Loucy (cell line): ENCODE results near the gene COL6A1.

Source experiments
- H2AFZ ChIP-seq: fragments of 200-600 bp; sonication (generic); 2 replicates; pipeline ENCODE4 v1.6.0; 2016; ENCODE audit warnings: antibody characterized with exemption, mild to moderate bottlenecking, low read length, moderate library complexity
- H3F3A ChIP-seq: fragments of 200-600 bp; 2 replicates; pipeline ENCODE4 v1.6.0; 2016; ENCODE audit warnings: antibody characterized with exemption, low read depth, mild to moderate bottlenecking
- H3K27me3 ChIP-seq: fragments of 200-600 bp; sonication (generic); 2 replicates; pipeline ENCODE4 v1.6.1; 2014; ENCODE audit warnings: low read length, mild to moderate bottlenecking; ENCODE audit not compliant: insufficient read depth, poor library complexity, severe bottlenecking
- H3K36me3 ChIP-seq: fragments of 200-600 bp; sonication (generic); 2 replicates; pipeline ENCODE4 v1.6.1; 2016; ENCODE audit warnings: low read length; ENCODE audit not compliant: insufficient read depth
- H3K4me1 ChIP-seq: fragments of 200-600 bp; sonication (generic); 2 replicates; pipeline ENCODE4 v1.5.1; 2014; ENCODE audit warnings: low read length, mild to moderate bottlenecking; ENCODE audit not compliant: insufficient read depth, poor library complexity, severe bottlenecking
- H3K4me2 ChIP-seq: fragments of 200-600 bp; sonication (generic); 2 replicates; pipeline ENCODE4 v1.6.0; 2014; ENCODE audit warnings: antibody characterized with exemption, low read length, low read depth, mild to moderate bottlenecking; ENCODE audit not compliant: poor library complexity, severe bottlenecking
- H3K4me3 ChIP-seq: fragments of 200-600 bp; sonication (generic); 2 replicates; pipeline ENCODE4 v1.5.1; 2014; ENCODE audit warnings: low read length, mild to moderate bottlenecking, mixed read lengths; ENCODE audit not compliant: poor library complexity, severe bottlenecking
- H3K79me2 ChIP-seq: fragments of 200-600 bp; sonication (generic); 2 replicates; pipeline ENCODE4 v1.6.1; 2014; ENCODE audit warnings: low read length; ENCODE audit not compliant: insufficient read depth
- H3K9ac ChIP-seq: fragments of 200-600 bp; sonication (generic); 2 replicates; pipeline ENCODE4 v1.6.0; 2014; ENCODE audit warnings: mild to moderate bottlenecking, low read depth, low read length, moderate library complexity; ENCODE audit not compliant: poor library complexity, severe bottlenecking
- H3K9me2 ChIP-seq: fragments of 200-600 bp; sonication (generic); replicated peaks from 2 replicates; pipeline ENCODE4 v1.6.1; 2016; ENCODE audit warnings: low read depth, low read length, mixed read lengths
- H3K9me3 ChIP-seq: fragments of 200-600 bp; sonication (generic); 2 replicates; pipeline ENCODE4 v1.6.1; 2014; ENCODE audit warnings: mild to moderate bottlenecking, antibody characterized with exemption, low read length, low read depth; ENCODE audit not compliant: insufficient read depth
- H4K20me1 ChIP-seq: fragments of 200-600 bp; sonication (generic); 2 replicates; pipeline ENCODE4 v1.6.0; 2014; ENCODE audit warnings: antibody characterized with exemption, low read length, mild to moderate bottlenecking; ENCODE audit not compliant: insufficient read depth, poor library complexity, severe bottlenecking
- CTCF ChIP-seq: fragments of 200-600 bp; sonication (generic); conservative IDR thresholded peaks from 2 replicates; pipeline ENCODE4 v1.5.1; 2014; ENCODE audit warnings: mild to moderate bottlenecking, antibody characterized with exemption, low read length
- EZH2phosphoT487 ChIP-seq: fragments of 200-600 bp; IDR thresholded peaks from 2 replicates; pipeline ENCODE4 v1.6.1; 2018; ENCODE audit warnings: antibody characterized with exemption, mild to moderate bottlenecking, moderate library complexity, borderline replicate concordance

The COL6A1 gene

DNA sequence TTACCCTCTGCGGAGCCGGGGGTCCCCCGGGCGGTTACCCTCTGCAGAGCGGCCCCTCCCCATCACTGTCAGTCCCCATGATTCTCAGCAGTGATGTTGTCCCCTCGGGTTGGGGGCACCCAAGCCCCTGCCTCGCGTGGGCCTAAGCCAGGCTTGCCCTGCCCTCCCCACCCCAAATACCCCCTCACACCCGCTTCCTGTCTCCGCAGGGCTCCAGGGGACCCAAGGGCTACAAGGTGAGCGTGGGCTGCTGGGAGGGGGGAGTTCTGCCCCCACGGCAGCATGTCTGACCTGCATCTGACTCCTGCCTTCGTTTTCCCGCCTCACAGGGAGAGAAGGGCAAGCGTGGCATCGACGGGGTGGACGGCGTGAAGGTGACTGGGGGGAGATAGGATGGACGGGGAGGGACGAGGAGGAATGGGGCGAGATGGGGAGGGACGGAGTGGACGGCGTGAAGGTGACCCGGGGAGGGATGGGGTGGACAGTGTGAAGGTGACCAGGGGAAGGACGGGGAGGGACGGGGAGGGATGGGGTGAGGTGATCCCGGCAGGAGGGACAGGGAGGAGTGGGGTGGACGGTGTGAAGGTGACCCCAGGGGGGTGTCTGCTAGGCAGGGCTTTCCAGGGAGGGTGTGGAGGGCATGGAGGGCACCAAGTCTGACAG is 8.6 kb downstream of the COL6A1 start:
- Histone ChIP-seq H3K9me3 (no peaks in the 10 kb centered on the region; the same call in 1 of the 2 replicates), H3K27me3 (no peaks in the 10 kb centered on the region), H3K4me2 (no peak overlapping the region), H3K4me3 (no peak overlapping the region), H3K4me1 (no peaks in the 10 kb centered on the region), H4K20me1 (no peaks in the 10 kb centered on the region), H3F3A (no peaks in the 10 kb centered on the region), H3K79me2 (no peaks in the 10 kb centered on the region), H3K9ac (no peak overlapping the region), H3K36me3 (no peaks in the 10 kb centered on the region), H2AFZ (no peak overlapping the region), H3K9me2 (no peaks in the 10 kb centered on the region)
- TF ChIP-seq CTCF = no peak
- no peak for TF ChIP-seq EZH2phosphoT487

DNA sequence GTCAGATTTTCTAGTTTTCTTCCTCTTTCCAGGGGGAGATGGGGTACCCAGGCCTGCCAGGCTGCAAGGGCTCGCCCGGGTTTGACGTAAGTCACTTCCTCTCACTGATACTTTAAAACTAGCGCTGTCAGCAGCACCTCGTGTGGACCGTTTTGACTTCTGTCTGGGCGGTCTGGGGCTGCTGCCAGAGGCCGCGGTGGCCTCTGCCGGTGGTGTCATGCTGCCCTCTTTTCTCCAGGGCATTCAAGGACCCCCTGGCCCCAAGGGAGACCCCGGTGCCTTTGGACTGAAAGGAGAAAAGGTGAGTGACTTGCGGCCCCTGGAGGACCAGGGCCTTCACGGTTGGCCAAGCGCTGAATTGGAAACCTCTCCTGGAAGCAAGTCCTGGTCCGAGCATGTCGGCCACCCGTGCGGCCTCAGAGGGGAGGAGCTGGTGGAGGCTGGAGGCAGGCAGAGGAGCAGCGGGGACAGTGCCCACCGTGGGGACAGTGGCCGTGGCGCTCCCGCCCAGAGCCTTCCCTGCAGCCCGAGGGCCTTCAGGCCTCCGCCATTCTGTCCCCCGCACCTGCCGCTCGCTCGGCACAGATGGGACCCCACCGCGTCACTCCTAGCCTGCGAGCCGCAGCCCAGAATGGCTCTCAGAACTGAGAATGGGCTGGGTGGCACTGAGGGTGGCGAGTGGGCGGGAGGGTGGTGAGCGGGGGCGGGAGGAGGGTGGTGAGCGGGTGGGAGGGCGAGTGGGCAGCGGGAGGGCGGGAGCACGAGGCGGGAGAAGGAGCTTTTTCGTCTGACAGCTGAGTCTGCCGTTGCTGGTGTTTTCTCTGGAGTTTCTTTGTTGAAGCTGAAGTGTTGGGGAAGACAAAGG is 9.4 kb downstream of the COL6A1 start:
- no peaks in the 10 kb centered on the region for H3K27me3 ChIP-seq
- no peak overlapping the region for H3K4me3 ChIP-seq
- H3K4me2 ChIP-seq = no peak overlapping the region
- no peak overlapping the region for H3K9ac ChIP-seq
- H3K4me1 ChIP-seq = no peaks in the 10 kb centered on the region
- no peak for TF ChIP-seq EZH2phosphoT487
- no peak for TF ChIP-seq CTCF
- no peaks in the 10 kb centered on the region; the same call in 1 of the 2 replicates for H3K9me3 ChIP-seq
- H4K20me1 ChIP-seq = no peaks in the 10 kb centered on the region
- no peak overlapping the region for H2AFZ ChIP-seq
- no peaks in the 10 kb centered on the region for H3F3A ChIP-seq
- H3K9me2 ChIP-seq = no peaks in the 10 kb centered on the region
- H3K79me2 ChIP-seq = no peaks in the 10 kb centered on the region
- H3K36me3 ChIP-seq = no peaks in the 10 kb centered on the region

DNA sequence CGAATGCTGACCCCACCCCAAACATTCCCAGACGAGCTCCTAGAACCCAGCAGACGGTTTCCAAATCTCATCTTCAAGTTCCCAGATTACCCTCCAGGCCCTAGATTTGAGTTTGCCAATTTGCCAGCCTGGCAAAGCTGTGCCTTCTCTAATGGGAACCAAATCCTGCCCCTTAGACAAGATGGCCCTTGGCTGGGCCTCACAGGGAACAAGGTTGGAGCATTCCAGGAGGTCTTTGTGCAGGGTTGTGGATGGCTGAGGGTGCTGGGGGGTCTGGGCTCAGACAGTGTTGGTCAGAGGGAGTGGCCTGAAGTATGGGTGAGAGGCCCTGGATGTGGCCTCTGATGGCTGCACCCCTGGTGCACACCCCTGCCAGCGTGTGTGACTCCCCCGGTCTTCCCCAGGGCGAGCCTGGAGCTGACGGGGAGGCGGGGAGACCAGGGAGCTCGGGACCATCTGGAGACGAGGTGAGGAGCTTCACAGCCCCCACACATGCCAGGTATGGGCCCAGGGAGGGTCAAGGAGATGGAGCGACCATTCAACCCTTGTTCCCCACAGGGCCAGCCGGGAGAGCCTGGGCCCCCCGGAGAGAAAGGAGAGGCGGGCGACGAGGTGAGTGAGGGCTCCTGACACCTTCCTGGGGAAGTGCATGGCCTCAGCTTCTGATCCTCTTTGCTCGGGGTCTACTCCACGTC is 10.2 kb downstream of the COL6A1 start:
- no peaks in the 10 kb centered on the region for H3K27me3 ChIP-seq
- H2AFZ ChIP-seq = no peak overlapping the region
- TF ChIP-seq CTCF = no peak
- H3K4me3 ChIP-seq = no peak overlapping the region
- H3K4me1 ChIP-seq = no peaks in the 10 kb centered on the region
- H3K79me2 ChIP-seq = no peaks in the 10 kb centered on the region
- no peak overlapping the region for H3K9ac ChIP-seq
- H3F3A ChIP-seq = no peaks in the 10 kb centered on the region
- H3K9me2 ChIP-seq = no peaks in the 10 kb centered on the region
- no peaks in the 10 kb centered on the region for H4K20me1 ChIP-seq
- H3K36me3 ChIP-seq = no peaks in the 10 kb centered on the region
- no peaks in the 10 kb centered on the region; the same call in 1 of the 2 replicates for H3K9me3 ChIP-seq
- H3K4me2 ChIP-seq = no peak overlapping the region
